RWPE2 (cell line): ENCODE measurements around the gene BCL10.
A peak's percentile ranks its signal among the peaks of the same experiment; 100 is the strongest.

Experiments
- ATAC-seq: fragments of 200-7000 bp; cut with Tn5 transposase; 3 replicates; pipeline ENCODE4 v1.9.1; 2021; ENCODE audit warnings: low read depth
- DNase-seq: peaks from one replicate; pipeline ENCODE4 v3.0.0-alpha.2; 2020; ENCODE audit warnings: low spot score
- H3K27ac ChIP-seq: fragments of 450-650 bp; 2 replicates; pipeline ENCODE4 v1.5.1; 2017; ENCODE audit warnings: mild to moderate bottlenecking; ENCODE audit not compliant: poor library complexity, severe bottlenecking
- H3K27me3 ChIP-seq: fragments of 250-450 bp; sonication (Bioruptor Pico); 2 replicates; pipeline ENCODE4 v1.5.1; 2021; ENCODE audit warnings: mild to moderate bottlenecking, moderate library complexity; ENCODE audit not compliant: insufficient read depth, poor library complexity, severe bottlenecking
- H3K36me3 ChIP-seq: fragments of 250-450 bp; sonication (Bioruptor Pico); 2 replicates; pipeline ENCODE4 v1.5.1; 2020; ENCODE audit warnings: low read depth, mild to moderate bottlenecking, moderate library complexity
- H3K4me1 ChIP-seq: fragments of 250-450 bp; sonication (Bioruptor Pico); 2 replicates; pipeline ENCODE4 v1.5.1; 2021; ENCODE audit warnings: mild to moderate bottlenecking, moderate library complexity; ENCODE audit not compliant: insufficient read depth, poor library complexity, severe bottlenecking
- H3K4me3 ChIP-seq: fragments of 250-450 bp; sonication (Bioruptor Pico); 2 replicates; pipeline ENCODE4 v1.5.1; 2021; ENCODE audit warnings: mild to moderate bottlenecking, moderate library complexity; ENCODE audit not compliant: severe bottlenecking
- H3K9me3 ChIP-seq: fragments of 250-450 bp; sonication (Bioruptor Pico); 2 replicates; pipeline ENCODE4 v1.5.1; 2021; ENCODE audit warnings: mild to moderate bottlenecking, moderate library complexity; ENCODE audit not compliant: severe bottlenecking
- CTCF ChIP-seq: fragments of 450-650 bp; IDR thresholded peaks from one replicate; pipeline ENCODE4 v1.5.1; 2017; ENCODE audit warnings: mild to moderate bottlenecking, moderate library complexity; ENCODE audit not compliant: poor library complexity, severe bottlenecking

BCL10 gene

GRCh38 chr1:85283475-85284199 lies 7.2 kb upstream of the BCL10 start:
- no peak for DNase-seq
- 0 out of 3 replicates have a peak, but pooled peaks have one; percentile 13 for ATAC-seq
- H3K4me3 ChIP-seq = no peak overlapping the region
- H3K36me3 ChIP-seq = no peaks in the 10 kb centered on the region
- no peaks in the 10 kb centered on the region for H3K27me3 ChIP-seq
- no peaks in the 10 kb centered on the region for H3K9me3 ChIP-seq
- H3K4me1 ChIP-seq = peaks cover 11% of the 10 kb centered on the region
- no peak overlapping the region for H3K27ac ChIP-seq
- no peak for TF ChIP-seq CTCF

- 0 out of 3 replicates have a peak, but pooled peaks have one; percentile 28 for ATAC-seq
- no peak overlapping the region for H3K27ac ChIP-seq
- H3K4me1 ChIP-seq = peaks cover 16% of the 10 kb centered on the region
- no peaks in the 10 kb centered on the region for H3K27me3 ChIP-seq
- H3K4me3 ChIP-seq = no peak overlapping the region
- no peaks in the 10 kb centered on the region for H3K36me3 ChIP-seq
- TF ChIP-seq CTCF = peak; percentile 9
- no peaks in the 10 kb centered on the region for H3K9me3 ChIP-seq
- no peak for DNase-seq
Observed at GRCh38 chr1:85282424-85282823, 6.0 kb upstream of the BCL10 start.

- Histone ChIP-seq H3K4me1 (peaks cover 22% of the 10 kb centered on the region), H3K27ac (no peak overlapping the region), H3K27me3 (no peaks in the 10 kb centered on the region), H3K9me3 (no peaks in the 10 kb centered on the region), H3K4me3 (no peak overlapping the region), H3K36me3 (no peaks in the 10 kb centered on the region)
- no peak for ATAC-seq
- TF ChIP-seq CTCF = no peak
- no peak for DNase-seq
Observed at GRCh38 chr1:85280636-85281035, 4.2 kb upstream of the BCL10 start.

- ATAC-seq = no peak
- no peak for TF ChIP-seq CTCF
- no peaks in the 10 kb centered on the region for H3K27me3 ChIP-seq
- H3K27ac ChIP-seq = peak overlapping the region; percentile 86
- H3K4me3 ChIP-seq = no peak overlapping the region
- no peak for DNase-seq
- no peaks in the 10 kb centered on the region for H3K9me3 ChIP-seq
- H3K36me3 ChIP-seq = peaks cover 4% of the 10 kb centered on the region
- peaks cover 27% of the 10 kb centered on the region for H3K4me1 ChIP-seq
Observed at GRCh38 chr1:85279458-85280080, 3.1 kb upstream of the BCL10 start.

- Histone ChIP-seq H3K9me3 (no peaks in the 10 kb centered on the region), H3K36me3 (peaks cover 11% of the 10 kb centered on the region), H3K4me1 (peaks cover 33% of the 10 kb centered on the region), H3K27ac (peak overlapping the region; percentile 86), H3K27me3 (no peaks in the 10 kb centered on the region), H3K4me3 (no peak overlapping the region)
- TF ChIP-seq CTCF = no peak
- DNase-seq (no peak), ATAC-seq (peak; percentile 60)
Observed at GRCh38 chr1:85278853-85279314, 2.5 kb upstream of the BCL10 start.
